Nephron (organoid): ENCODE measurements around the gene KAZN.

Experiments used
- H3K27ac Mint-ChIP-seq, 3 experiments: 2 replicates each; pipeline ENCODE4 v1.8.0; 2020; ENCODE audit warnings: mixed read lengths in 3 of 3, mild to moderate bottlenecking in 2 of 3, moderate library complexity in 1 of 3
- H3K27me3 Mint-ChIP-seq: 2 replicates; pipeline ENCODE4 v1.8.0; 2021; ENCODE audit warnings: low read depth, mild to moderate bottlenecking, moderate library complexity, mixed read lengths
- H3K36me3 Mint-ChIP-seq: 2 replicates; pipeline ENCODE4 v1.8.0; 2020; ENCODE audit warnings: low read depth, mixed read lengths
- H3K4me1 Mint-ChIP-seq: 2 replicates; pipeline ENCODE4 v1.8.0; 2020; ENCODE audit warnings: mixed read lengths
- H3K4me3 Mint-ChIP-seq, 3 experiments: 2 replicates each; pipeline ENCODE4 v1.8.0; 2020; ENCODE audit warnings: mild to moderate bottlenecking in 3 of 3, mixed read lengths in 3 of 3, moderate library complexity in 2 of 3
- H3K9me3 Mint-ChIP-seq: 2 replicates; pipeline ENCODE4 v1.8.0; 2020; ENCODE audit warnings: mixed read lengths
- TF ChIP-seq, protein P1 (sequence below), 3 experiments: fragments of 200-600 bp; sonication (generic); IDR thresholded peaks; one replicate each; pipeline ENCODE4 v1.5.0; 2021; ENCODE audit warnings: antibody characterized with exemption in 3 of 3; ENCODE audit not compliant: unreplicated experiment in 3 of 3

Gene KAZN

DNA sequence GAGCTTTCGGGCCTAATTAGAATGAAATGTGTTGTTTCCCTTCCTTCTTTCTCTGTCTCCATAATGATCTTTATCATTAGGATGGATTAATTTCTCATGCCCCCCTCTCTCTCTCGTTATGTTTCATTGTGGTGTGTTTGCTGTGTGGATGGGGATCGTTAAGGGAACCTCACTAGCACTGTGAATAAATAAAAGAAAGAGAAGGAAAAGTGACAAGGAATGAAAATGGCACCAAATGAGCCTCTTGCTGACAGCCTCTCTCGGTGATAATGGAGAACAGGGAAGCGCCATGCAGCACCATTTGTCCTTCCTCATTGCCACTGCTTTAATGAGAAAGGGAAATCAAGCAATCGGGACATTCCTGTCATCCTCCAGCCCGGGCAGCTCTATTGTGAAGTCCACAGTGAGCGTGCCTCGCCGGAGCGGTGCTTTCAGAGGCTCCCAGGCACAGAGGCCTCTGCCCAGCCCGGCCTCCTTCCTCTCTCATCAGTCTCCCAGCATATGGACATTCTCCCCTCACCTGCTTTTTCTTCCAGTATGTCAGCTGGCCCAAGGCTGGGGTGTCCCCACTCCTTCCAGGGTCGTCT, 289.4 kb downstream of the KAZN start:
- TF ChIP-seq, protein P1, sequence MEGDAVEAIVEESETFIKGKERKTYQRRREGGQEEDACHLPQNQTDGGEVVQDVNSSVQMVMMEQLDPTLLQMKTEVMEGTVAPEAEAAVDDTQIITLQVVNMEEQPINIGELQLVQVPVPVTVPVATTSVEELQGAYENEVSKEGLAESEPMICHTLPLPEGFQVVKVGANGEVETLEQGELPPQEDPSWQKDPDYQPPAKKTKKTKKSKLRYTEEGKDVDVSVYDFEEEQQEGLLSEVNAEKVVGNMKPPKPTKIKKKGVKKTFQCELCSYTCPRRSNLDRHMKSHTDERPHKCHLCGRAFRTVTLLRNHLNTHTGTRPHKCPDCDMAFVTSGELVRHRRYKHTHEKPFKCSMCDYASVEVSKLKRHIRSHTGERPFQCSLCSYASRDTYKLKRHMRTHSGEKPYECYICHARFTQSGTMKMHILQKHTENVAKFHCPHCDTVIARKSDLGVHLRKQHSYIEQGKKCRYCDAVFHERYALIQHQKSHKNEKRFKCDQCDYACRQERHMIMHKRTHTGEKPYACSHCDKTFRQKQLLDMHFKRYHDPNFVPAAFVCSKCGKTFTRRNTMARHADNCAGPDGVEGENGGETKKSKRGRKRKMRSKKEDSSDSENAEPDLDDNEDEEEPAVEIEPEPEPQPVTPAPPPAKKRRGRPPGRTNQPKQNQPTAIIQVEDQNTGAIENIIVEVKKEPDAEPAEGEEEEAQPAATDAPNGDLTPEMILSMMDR (IDR thresholded peaks at IDR 0.05; ENCODE audit: unreplicated experiment in 3 of 3), result no peak
- Mint-ChIP-seq H3K27ac (no peak overlapping the region), H3K4me1 (peaks cover 5% of the 10 kb centered on the region), H3K4me3 (no peak overlapping the region), H3K36me3 (no peaks in the 10 kb centered on the region), H3K9me3 (no peaks in the 10 kb centered on the region), H3K27me3 (peaks cover 14% of the 10 kb centered on the region)

DNA sequence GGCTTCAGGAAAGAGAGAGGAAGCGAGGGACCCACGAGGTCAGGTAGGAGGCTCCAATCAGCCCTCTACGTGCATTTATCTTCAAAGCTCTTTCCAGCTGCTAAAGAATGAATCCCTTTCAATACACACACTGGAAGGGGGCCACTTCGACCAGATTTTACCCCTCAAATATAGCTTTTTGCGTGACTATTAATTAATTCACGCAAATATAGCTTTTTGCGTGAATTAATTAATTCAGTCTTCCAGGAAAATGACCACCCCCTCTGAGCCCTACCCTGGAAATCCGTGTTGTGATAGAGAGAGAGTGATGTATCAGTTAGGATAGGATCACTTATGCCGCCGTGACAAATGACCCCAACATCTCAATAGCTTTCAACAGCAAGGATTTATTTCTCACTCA, 289.9 kb downstream of the KAZN start:
- Mint-ChIP-seq H3K27me3 (peaks cover 14% of the 10 kb centered on the region), H3K4me1 (peaks cover 5% of the 10 kb centered on the region), H3K9me3 (no peaks in the 10 kb centered on the region), H3K36me3 (no peaks in the 10 kb centered on the region), H3K4me3 (no peak overlapping the region), H3K27ac (no peak overlapping the region)
- TF ChIP-seq, protein P1 (IDR thresholded peaks at IDR 0.05; ENCODE audit: unreplicated experiment in 3 of 3), result no peak

DNA sequence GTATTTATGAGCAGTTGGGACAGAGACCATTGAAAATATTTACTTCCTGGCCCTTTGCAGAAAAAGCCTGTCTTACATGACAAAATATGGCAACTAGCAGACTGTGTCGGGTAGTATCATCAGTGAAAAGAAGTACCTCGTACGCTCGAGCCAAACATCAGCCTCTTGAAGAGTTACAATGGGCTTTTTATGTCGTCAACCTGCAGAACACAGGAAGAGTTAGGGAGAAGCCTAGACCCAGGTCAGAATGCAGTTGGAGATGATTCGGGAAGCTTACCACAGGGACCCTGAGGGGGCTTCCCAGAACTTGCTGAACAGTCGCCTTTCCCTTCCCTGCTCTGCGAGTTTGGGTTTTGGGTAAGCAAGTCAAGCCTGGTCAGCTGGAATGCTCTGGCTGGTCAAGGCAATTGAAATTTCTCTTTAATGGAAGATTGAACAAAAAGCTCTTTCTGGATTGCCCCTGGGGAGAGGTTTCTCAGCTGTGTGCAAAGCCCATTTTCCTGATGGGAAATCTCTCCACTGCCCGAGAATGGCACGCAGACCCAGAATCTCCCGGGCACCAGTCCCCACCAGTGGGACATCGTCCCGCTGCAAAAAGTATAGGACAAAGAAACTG, 291.4 kb downstream of the KAZN start:
- Mint-ChIP-seq H3K36me3 (no peaks in the 10 kb centered on the region), H3K4me1 (peaks cover 5% of the 10 kb centered on the region), H3K27ac (peak overlapping the region in 1 of 3 experiments; percentile 22), H3K27me3 (peaks cover 14% of the 10 kb centered on the region), H3K9me3 (no peaks in the 10 kb centered on the region), H3K4me3 (no peak overlapping the region)
- TF ChIP-seq, protein P1 (IDR thresholded peaks at IDR 0.05; ENCODE audit: unreplicated experiment in 3 of 3), result no peak

DNA sequence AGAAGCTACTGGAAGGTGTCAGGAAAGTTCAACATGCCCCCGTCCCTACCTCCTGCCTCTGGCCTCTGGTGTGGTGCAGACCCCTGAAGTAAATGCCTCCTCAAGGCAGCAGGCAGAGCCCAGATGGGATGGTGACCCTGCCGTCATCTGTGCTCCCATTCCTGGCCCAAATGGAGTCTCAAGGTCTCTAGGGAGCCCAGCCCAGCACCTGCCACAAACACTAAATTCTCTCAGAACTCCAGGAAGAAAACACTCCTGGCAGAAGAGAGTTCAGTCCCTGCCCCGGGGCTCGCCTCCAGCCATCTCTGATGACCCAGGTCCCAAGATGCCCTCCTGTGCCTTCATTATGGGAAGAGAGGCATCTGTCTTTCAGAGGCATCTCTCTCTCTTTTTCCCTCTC, 293.5 kb downstream of the KAZN start:
- Mint-ChIP-seq H3K4me3 (no peak overlapping the region), H3K27me3 (peaks cover 8% of the 10 kb centered on the region), H3K4me1 (peaks cover 5% of the 10 kb centered on the region), H3K36me3 (no peaks in the 10 kb centered on the region), H3K27ac (no peak overlapping the region), H3K9me3 (no peaks in the 10 kb centered on the region)
- TF ChIP-seq, protein P1 (IDR thresholded peaks at IDR 0.05; ENCODE audit: unreplicated experiment in 3 of 3), result no peak

DNA sequence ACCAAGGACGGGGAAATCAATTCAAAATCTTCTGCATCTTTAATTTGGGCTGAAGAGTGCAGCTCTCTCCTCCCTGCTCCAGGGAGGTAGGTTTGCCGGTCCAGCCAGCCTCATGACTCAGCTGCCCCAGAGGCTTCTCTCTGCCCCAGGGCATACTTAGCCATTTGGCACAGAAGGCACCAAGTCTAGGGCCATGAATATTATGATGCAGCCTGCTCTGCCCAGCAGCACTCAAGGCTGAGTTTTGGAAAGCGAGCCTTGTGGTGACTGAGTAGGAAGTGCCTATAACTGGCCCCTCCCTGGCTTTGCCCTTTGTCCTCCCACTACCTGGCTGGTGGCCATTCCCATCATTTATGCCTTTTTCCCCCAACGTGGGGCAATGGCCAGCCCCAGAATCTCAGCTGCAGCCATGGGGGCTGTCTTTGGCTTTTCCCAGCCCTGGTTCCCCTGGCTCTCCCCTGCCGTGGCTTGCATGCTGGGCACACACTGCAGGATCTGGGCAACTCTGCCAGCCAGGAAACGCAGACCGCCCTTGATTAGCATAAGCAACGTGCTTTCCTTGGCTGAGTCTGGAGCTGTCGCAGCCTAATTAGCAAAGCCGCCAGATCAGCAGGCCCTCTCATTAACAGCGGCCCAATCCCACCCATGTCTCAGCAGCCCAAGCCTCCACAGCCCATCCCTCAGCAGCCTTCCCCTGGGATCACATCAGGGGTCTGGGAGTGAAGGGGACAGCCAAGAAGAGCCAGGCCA, 296.5 kb downstream of the KAZN start:
- peaks cover 5% of the 10 kb centered on the region for H3K4me1 Mint-ChIP-seq
- TF ChIP-seq, protein P1 (IDR thresholded peaks at IDR 0.05; ENCODE audit: unreplicated experiment in 3 of 3), result no peak
- H3K4me3 Mint-ChIP-seq, result no peak overlapping the region

More for the DNA sequence above, 296.5 kb downstream of the KAZN start:
- Mint-ChIP-seq H3K36me3 (no peaks in the 10 kb centered on the region), H3K27ac (no peak overlapping the region), H3K27me3 (peaks cover 3% of the 10 kb centered on the region), H3K9me3 (no peaks in the 10 kb centered on the region)
